Motor neuron (in vitro differentiated cells): Measurements from ENCODE around the gene PHRF1. TPM values are rescaled to one million over a fixed set of nuclear protein-coding genes. Genes with fewer than 3 reads are reported as not detected.
A peak's percentile ranks its signal among the peaks of the same experiment; 100 is the strongest.

Source experiments
- ATAC-seq, 8 experiments: fragments of 200-7000 bp; cut with Tn5 transposase; replicated peaks in 6 of 8; 2 replicates each; pipeline ENCODE4 v1.8.0; 2021; ENCODE audit warnings: mild to moderate bottlenecking in 8 of 8, moderate library complexity in 8 of 8
- H3K27ac ChIP-seq, 2 donors: fragments of 250-450 bp; sonication (Bioruptor Pico); 2 replicates each; pipeline ENCODE4 v1.9.0; 2021; ENCODE audit warnings: antibody characterized with exemption in 2 of 2, mild to moderate bottlenecking in 2 of 2, moderate library complexity in 1 of 2
- H3K4me1 ChIP-seq, 2 donors: fragments of 250-450 bp; sonication (Bioruptor Pico); replicated peaks in 1 of 2; 2 replicates each; pipeline ENCODE4 v1.6.1; 2021; ENCODE audit warnings: antibody characterized with exemption in 2 of 2, mild to moderate bottlenecking in 2 of 2, moderate library complexity in 1 of 2
- H3K4me3 ChIP-seq, 5 donors: fragments of 250-450 bp; sonication (Bioruptor Pico); 2 replicates each; pipeline ENCODE4 v1.9.0; 2021; ENCODE audit warnings: antibody characterized with exemption in 5 of 5, mild to moderate bottlenecking in 5 of 5, moderate library complexity in 4 of 5
- WGBS, 10 experiments: fragments of 450-650 bp; shearing (Covaris generic); methylation state at CpG; one replicate each; pipeline ENCODE4 v1.0.0; 2022; 5-methylcytosine and 5-hydroxymethylcytosine counted together
- in situ Hi-C, 9 experiments: fragments of 400-800 bp; cut with MboI; loops; one replicate each; pipeline ENCODE4 v1.15.0; 2021; ENCODE audit warnings: low sequenced_read_pairs in 9 of 9, low pct_unique_long_range_greater_than_20kb in 2 of 9; ENCODE audit not compliant: unreplicated experiment in 9 of 9
- total RNA-seq, 8 experiments: library from RNA; unstranded; fragments of 300-600 nt; gene quantifications; 2 replicates each; pipeline versions ENCODE4 v1.2.3 to v1.2.4, GENCODE V29; 2022

Gene PHRF1
- total RNA-seq, 8 experiments from 2014 or later: 11.9 to 32.0 (median 16.0) TPM

DNA sequence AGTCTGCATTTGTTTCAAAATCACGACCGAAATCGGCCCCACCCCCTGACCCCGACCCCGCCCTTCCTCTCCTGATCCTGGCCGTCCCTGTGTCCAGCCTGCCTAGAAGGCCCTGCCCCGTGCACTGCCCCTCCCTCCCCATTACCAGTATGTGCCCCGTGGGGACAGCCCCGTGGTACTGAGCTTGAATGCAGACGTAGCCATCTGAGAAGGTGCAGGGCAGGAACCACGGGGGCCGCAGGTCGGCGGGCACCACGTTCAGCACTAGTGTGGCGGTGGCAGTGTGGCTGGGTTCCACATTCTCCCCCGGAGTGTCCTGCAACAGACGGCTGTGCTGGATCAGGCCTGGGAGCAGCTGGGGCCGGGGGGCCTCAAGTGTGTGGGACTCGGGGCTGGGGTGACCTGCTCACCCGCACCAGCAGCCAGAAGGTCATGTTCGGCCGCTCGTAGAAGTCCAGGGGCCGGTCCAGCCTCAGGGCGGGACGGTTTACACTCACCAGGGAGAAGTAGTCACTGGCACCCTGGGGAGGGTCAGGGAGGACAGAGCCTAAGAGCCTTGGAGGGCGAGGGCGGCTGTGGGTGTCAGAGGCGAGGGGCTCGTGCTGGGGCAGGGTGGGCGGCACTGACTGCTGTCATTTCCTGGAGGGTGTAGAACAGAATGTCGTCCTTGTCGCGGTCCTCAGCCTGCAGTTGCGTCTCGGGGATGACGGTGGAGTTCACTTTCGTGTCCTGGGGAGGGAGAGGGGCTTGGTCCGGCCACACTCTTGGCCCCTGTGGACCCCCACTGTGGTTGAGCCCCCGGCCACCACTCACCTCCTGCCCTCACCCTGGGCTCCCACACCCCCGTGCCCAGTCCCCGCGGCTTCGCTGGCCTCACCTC is 44.9 kb downstream of the PHRF1 start:
- peak in 3 of 8 experiments; percentile 1 to 57 (median 43) for ATAC-seq
- Histone ChIP-seq H3K27ac (no peak overlapping the region), H3K4me3 (no peak overlapping the region), H3K4me1 (peaks cover 4 to 16% of the 10 kb centered on the region in 2 donors)
- no CpG with 5 or more reads among the region's 45 CpGs for WGBS, 10 experiments
- in situ Hi-C loops: no loop called here

DNA sequence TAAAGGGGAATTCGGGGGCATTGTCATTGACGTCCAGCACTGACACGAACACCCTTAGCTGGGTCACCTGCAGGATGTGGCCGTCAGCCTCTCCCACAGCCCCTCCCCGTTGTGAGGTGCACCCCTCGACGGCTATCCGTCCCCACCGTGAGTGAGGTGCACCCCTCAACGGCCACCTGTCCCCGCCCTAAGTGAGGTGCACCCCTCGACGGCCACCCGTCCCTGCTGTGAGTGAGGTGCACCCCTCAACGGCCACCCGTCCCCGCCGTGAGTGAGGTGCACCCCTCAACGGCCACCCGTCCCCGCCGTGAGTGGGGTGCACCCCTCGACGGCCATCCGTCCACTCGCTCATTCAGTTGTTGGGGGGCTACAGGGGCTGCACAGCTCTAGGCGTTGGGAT is 45.6 kb downstream of the PHRF1 start:
- in situ Hi-C loops: no loop called here
- H3K4me3 ChIP-seq: no peak overlapping the region
- 80 to 100% methylated on average over 1 of the region's 27 CpGs; no CpG with 5 or more reads in 8 of the 10 experiments for WGBS, 10 experiments
- ATAC-seq: no peak
- H3K27ac ChIP-seq: no peak overlapping the region
- peaks cover 0 to 14% of the 10 kb centered on the region in 2 donors for H3K4me1 ChIP-seq

DNA sequence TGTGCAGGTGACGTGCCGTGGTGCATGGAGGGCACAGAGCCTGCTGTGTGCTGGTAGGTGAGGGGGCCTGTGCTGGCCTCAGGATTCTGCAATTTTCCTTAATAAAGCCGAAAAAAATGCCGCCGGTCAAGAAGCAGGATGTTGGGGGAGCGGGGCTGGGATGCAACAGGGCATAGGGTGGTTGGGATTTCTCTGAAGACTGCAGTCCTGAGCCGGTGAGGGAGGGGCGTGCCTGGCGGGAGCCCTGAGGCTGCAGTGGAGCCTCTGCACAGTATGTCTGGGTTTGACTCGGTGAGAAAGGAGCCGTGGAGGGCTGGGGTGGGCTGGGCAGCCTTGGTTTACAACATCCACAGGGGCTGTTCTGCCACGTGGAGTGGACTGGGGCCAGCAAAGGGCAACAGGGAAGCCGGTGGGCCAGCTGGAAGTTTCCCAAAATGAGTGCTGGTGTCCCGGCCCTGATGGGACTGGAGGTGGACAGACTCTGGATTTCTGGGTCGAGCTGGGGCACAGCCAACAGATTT is 47.1 kb downstream of the PHRF1 start:
- no peak overlapping the region for H3K4me3 ChIP-seq
- peaks cover 0 to 14% of the 10 kb centered on the region in 2 donors for H3K4me1 ChIP-seq
- peak in 1 of 8 experiments; percentile 5 for ATAC-seq
- H3K27ac ChIP-seq: no peak overlapping the region
- in situ Hi-C loops: no loop called here
- WGBS, 10 experiments: 65 to 66% methylated on average over 3 to 5 of the region's 15 CpGs; no CpG with 5 or more reads in 8 of the 10 experiments

DNA sequence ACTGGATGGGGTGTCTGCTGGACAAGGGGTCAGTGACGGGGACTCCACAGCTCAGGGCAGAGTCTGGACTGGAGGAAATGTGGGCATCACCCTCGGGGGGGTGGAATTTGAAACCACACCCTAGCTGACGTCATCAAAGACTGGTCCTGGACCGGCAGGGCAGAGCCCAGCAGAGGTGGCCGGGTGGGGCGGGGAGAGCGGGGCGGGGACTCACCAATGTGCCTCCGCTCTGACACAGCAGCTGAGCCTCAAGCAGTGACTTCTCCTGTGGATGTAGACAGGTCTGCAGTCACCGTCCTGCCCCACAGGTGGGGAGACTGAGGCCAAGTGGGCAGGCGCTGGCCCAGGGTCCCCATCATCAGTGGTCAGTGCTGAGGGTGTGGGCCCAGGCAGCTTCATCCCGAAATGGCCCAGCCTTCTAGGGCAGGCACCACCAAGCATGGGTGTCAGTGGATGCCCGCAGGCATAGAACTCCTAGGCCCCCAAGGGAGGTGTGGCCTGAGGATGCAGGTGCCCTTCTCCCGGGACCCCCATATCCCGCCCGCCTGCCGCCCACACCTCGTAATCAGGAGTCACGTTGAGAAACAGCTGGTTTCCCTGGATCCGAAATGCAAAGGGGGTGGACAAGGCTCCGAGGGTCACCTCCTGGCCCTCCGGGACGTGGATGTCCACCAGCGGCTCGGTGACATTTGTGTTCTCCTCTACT is 47.9 kb downstream of the PHRF1 start:
- H3K27ac ChIP-seq: no peak overlapping the region
- H3K4me3 ChIP-seq: no peak overlapping the region
- H3K4me1 ChIP-seq: peaks cover 2 to 16% of the 10 kb centered on the region in 2 donors
- peak in 6 of 8 experiments; percentile 1 to 61 (median 28) for ATAC-seq
- in situ Hi-C loops: no loop called here
- 71 to 88% (median 80%) methylated on average over 1 to 5 of the region's 25 CpGs; no CpG with 5 or more reads in 7 of the 10 experiments for WGBS, 10 experiments

DNA sequence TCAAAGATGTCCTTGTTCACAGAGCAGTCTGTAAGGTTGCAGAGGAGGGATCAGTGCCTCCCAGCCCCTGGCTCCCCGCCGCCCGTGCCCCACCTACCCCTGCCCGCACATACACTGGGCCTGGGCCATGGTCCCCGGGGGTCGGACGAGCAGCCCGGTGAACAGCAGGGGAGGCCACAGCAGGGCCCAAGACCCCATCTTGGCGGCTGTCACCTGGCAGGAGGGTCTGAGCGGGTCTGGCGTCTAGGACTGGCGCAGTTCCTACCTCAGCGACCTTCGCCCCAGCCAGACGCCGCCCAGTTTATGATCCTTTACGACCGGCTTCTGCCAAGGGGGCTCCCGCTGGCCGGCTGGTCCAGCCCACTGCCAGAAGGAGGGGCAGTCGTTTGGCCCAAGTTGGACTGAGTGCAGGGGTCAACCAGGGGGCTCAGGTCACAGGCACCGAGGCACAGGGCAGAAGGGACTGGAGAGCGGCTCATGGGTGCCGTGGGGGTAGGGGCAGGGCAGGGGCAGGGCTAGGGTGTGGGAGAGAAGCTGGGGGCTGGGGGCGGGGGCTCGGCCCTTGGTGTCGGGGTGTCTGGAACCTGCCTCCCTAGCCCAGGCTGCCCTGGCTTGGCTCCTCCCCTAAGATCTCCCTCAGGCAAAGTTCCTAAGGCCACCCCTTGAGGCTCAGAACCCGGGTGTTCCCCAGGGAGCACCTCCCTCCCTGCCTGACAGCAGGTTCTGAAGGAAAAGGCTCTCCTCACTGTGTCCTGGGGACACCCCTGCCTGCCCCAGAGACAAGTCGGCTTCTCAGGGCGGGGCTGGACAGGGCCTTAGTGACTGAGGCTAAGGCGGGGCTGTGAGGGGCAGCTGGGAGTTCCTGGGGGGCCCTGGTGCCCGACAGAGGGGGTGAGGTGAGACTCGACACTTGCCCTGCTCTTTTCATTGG is 48.7 kb downstream of the PHRF1 start, which contains the start of gene CDHR5:
Gene CDHR5, minus strand, starts transcription at position 251 of the 931 bp plus-strand sequence. Its CDS starts 53 bp downstream, at position 198.
- no peak within 1 kb of the TSS for H3K4me3 ChIP-seq
- ATAC-seq: peak in 6 of 8 experiments; percentile 17 to 46 (median 20)
- 20 to 71% (median 63%) methylated on average over 2 to 9 of the region's 33 CpGs; no CpG with 5 or more reads in 6 of the 10 experiments for WGBS, 10 experiments
- no peak within 1 kb of the TSS for H3K27ac ChIP-seq
- H3K4me1 ChIP-seq: peaks cover 4 to 16% of the 10 kb centered on the region in 2 donors
- in situ Hi-C loops: no loop called here

DNA sequence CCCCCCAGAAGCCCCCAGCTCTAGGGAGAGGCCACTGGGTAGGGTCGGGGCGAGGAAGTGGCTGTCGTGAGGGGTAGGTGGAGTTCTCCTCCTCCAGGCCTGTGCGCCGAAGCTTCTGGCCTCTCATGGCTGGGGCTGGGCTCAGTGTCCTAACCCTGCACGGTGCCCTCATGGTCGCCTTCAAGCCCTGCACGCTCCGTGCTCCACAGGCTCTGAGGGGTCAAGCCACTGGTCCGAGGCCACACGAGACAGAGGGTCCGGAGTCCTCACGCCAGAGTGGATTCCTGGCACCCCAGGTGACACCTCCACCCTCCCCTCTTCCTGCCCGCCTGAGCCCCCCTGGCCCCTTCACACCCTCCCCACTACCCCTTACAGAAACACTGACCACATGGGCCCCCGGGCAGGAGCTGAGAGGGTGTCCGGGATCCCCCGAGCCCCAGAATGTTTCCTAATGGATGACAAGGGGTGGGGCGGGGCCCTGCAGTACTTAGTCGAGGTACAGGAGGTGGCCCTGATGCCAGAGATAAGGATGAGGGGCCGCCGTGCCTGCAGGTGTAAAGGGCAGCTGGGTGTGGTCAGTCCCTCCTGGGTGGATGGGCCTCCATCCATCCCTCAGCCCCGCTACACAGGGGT is 49.5 kb downstream of the PHRF1 start:
- whole genome bisulfite sequencing, 10 experiments: no CpG with 5 or more reads among the region's 22 CpGs
- no peak overlapping the region for H3K27ac ChIP-seq
- in situ Hi-C loops: no loop called here
- ATAC-seq: peak in 6 of 8 experiments; percentile 2 to 16 (median 6)
- H3K4me1 ChIP-seq: peaks cover 4 to 16% of the 10 kb centered on the region in 2 donors
- no peak overlapping the region for H3K4me3 ChIP-seq

DNA sequence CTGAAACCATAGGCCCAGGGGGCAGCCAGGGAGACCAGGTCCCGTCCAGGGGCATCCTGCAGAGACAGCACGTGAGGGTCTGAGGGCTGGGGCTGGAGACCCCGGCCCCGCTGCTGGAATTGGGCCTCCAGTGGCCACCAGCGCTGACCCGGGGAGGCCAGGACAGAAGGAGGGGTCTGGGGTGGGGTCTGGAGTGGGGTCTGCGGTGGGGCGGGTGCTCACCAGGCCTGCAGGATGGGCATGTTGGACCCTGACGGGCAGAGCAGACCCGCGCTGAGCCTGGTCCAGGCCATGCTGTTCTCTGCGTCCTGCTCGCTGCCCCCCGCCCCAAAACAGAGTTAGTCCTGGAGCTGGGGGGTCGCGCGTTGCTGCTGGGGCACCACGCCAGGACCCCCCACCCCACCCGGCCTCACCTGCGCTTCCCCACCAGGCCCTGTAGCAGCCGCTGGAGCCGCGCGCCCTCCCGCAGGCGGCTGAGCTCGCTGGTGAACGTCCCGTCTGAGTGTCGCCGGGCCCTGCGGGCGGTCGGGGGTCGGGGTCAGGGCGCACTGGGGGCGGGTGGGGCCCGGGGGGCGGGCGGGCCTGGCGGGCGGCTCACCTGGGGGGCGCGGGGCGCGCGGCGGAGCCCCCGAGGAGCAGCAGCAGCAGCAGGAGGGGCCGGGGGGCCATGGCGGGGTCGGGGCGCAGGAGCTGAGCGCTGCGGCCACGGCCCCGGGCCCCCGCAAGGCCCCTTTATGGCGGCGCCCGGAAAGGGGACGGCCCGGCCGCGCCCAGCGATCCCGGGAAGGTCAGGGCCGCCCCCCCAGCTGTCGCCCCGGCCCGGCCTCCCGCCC is 50.4 kb downstream of the PHRF1 start, which contains the start of gene SCT:
Gene SCT, minus strand, starts transcription at position 707 of the 833 bp plus-strand sequence. Its CDS starts 38 bp downstream, at position 669.
- Histone ChIP-seq H3K4me1 (peaks cover 4 to 16% of the 10 kb centered on the region in 2 donors), H3K4me3 (no peak within 1 kb of the TSS), H3K27ac (no peak within 1 kb of the TSS)
- peak in 2 of 8 experiments; percentile 4 to 10 for ATAC-seq
- in situ Hi-C loops: no loop called here
- WGBS, 10 experiments: no CpG with 5 or more reads among the region's 72 CpGs

DNA sequence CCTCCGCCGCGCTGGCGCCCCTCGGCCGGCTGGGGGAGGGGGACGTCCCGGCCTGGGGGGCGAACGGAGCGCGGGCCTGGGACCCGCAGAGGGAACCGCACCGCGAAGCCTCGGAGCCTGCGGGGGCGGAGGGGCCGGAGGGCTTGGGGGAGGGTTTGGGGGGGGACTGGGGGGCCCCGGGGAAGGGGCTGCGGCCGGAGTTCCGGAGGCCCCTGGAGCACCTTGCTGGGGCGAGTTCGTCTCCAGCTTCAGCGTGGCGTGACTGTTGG is 51.0 kb downstream of the PHRF1 start:
- H3K27ac ChIP-seq: no peak overlapping the region
- no peak for ATAC-seq
- 20% methylated on average over 2 of the region's 28 CpGs; no CpG with 5 or more reads in 9 of the 10 experiments for WGBS, 10 experiments
- in situ Hi-C loops: no loop called here
- peaks cover 4 to 16% of the 10 kb centered on the region in 2 donors for H3K4me1 ChIP-seq
- H3K4me3 ChIP-seq: no peak overlapping the region

DNA sequence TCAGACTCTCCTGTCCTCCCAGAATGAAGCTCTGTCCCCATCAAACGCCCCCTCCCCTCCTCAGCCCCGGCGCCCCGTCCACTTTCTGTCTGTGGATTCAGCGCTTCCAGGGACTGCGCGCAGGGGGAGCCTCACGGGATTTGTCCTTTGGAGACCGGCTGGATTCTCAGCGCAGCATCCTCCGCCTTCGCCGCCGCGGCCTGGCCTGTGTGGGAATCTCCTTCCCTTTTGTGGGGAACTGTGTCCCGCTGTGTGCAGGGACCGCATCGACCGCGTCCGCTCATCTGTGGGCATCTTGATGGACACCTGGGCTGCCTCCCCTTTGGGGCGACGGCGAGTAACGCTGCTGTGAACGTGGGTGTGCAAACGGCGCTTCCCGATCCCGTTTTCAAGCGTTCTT is 51.8 kb downstream of the PHRF1 start:
- no peak for ATAC-seq
- Histone ChIP-seq H3K4me1 (peaks cover 4 to 16% of the 10 kb centered on the region in 2 donors), H3K27ac (no peak overlapping the region), H3K4me3 (no peak overlapping the region)
- WGBS, 10 experiments: 0 to 100% (median 81%) methylated on average over 2 to 8 of the region's 31 CpGs; no CpG with 5 or more reads in 6 of the 10 experiments
- in situ Hi-C loops: no loop called here

DNA sequence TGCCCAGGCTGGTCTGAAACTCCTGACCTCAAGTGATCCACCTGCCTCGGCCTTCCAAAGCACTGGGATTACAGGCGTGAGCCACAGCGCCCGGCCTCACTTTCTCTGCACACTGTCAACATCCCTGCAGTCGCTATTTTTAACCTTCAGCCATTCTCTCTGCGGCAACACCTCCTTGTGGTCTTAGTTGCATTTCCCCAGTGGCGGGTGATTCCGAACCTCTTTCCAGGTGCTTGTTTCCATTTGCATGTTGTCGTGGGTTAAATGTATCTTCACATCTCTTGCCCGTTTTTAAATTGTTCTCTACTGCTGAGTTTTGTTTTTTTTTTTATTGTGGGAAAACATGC is 52.9 kb downstream of the PHRF1 start:
- H3K4me3 ChIP-seq: no peak overlapping the region
- peaks cover 4 to 16% of the 10 kb centered on the region in 2 donors for H3K4me1 ChIP-seq
- no peak overlapping the region for H3K27ac ChIP-seq
- 33 to 100% (median 66%) methylated on average over 1 to 10 of the region's 10 CpGs for WGBS, 10 experiments
- no peak for ATAC-seq
- in situ Hi-C loops: no loop called here

DNA sequence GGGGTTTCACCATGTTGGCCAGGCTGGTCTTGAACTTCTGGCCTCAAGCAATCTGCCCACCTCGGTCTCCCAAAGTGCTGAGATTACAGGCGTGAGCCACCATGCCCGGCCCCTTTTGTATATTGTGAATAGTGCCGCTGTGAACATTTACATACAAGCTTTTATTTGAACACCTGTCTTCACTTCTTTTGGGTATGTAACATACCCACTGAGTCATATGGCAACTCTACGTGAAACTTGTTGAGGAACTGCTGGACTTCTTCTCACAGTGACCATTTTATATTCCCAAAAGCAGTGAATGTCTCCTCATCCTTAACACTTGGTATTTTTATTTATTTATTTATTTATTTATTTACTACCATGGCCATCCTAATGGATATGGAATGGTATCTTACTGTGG is 54.6 kb downstream of the PHRF1 start:
- in situ Hi-C loops: no loop called here
- no peak for ATAC-seq
- 43 to 100% (median 93%) methylated on average over 1 to 5 of the region's 5 CpGs; no CpG with 5 or more reads in 2 of the 10 experiments for WGBS, 10 experiments
- peaks cover 3 to 4% of the 10 kb centered on the region in 2 donors for H3K4me1 ChIP-seq
- no peak overlapping the region for H3K4me3 ChIP-seq
- H3K27ac ChIP-seq: no peak overlapping the region
